Measurements from ENCODE around the gene SLC25A10. TPM values are rescaled to one million over a fixed set of nuclear protein-coding genes. Genes with fewer than 3 reads are reported as not detected.

The SLC25A10 gene
- 37.3 and 37.8 TPM in 2 replicates for total RNA-seq (2014; rRNA removed)
- polyA plus RNA-seq (2012) = 13.6 TPM

- peak; percentile 66 for DNase-seq (ENCODE audit: low read depth)
These were observed at the start of gene SLC25A10 for GRCh38 chr17:81711814-81712467. SLC25A10 (plus strand) TSS chr17:81712284; CDS start chr17:81712427, 143 bp downstream.

GRCh38 chr17:81664051-81664470 lies 48.0 kb upstream of the SLC25A10 start:
- no peak for DNase-seq (ENCODE audit: low read depth)

GRCh38 chr17:81665205-81666091 lies 46.6 kb upstream of the SLC25A10 start:
- DNase-seq (ENCODE audit: low read depth) = peak; percentile 26

GRCh38 chr17:81666092-81666341 lies 46.1 kb upstream of the SLC25A10 start:
- no peak for DNase-seq (ENCODE audit: low read depth)

GRCh38 chr17:81666342-81667191 lies 45.5 kb upstream of the SLC25A10 start, which contains the start of the genes CCDC137 and OXLD1:
CCDC137 (plus strand) TSS chr17:81666737; CDS start chr17:81666767, 30 bp downstream.
OXLD1 (minus strand) TSS chr17:81666605; CDS start chr17:81666577, 28 bp downstream.
- peak; percentile 92 for DNase-seq (ENCODE audit: low read depth)

GRCh38 chr17:81667754-81668153 lies 44.3 kb upstream of the SLC25A10 start:
- no peak for DNase-seq (ENCODE audit: low read depth)

GRCh38 chr17:81672504-81672903 lies 39.6 kb upstream of the SLC25A10 start:
- no peak for DNase-seq (ENCODE audit: low read depth)

GRCh38 chr17:81672954-81673353 lies 39.1 kb upstream of the SLC25A10 start:
- DNase-seq (ENCODE audit: low read depth) = no peak

GRCh38 chr17:81673561-81674258 lies 38.4 kb upstream of the SLC25A10 start:
- no peak for DNase-seq (ENCODE audit: low read depth)

GRCh38 chr17:81675515-81676221 lies 36.4 kb upstream of the SLC25A10 start:
- peak; percentile 15 for DNase-seq (ENCODE audit: low read depth)

- DNase-seq (ENCODE audit: low read depth) = no peak
These were observed 35.2 kb upstream of the SLC25A10 start for GRCh38 chr17:81676906-81677305.

GRCh38 chr17:81680150-81680549 lies 31.9 kb upstream of the SLC25A10 start:
- no peak for DNase-seq (ENCODE audit: low read depth)

GRCh38 chr17:81681672-81682071 lies 30.4 kb upstream of the SLC25A10 start:
- DNase-seq (ENCODE audit: low read depth) = no peak

GRCh38 chr17:81682565-81683207 lies 29.4 kb upstream of the SLC25A10 start:
- DNase-seq (ENCODE audit: low read depth) = no peak

- no peak for DNase-seq (ENCODE audit: low read depth)
These were observed 28.9 kb upstream of the SLC25A10 start for GRCh38 chr17:81683208-81683583.

- peak; percentile 99 for DNase-seq (ENCODE audit: low read depth)
These were observed 28.3 kb upstream of the SLC25A10 start, which contains the start of the genes ARL16 and HGS for GRCh38 chr17:81683584-81684441. ARL16 (minus strand) TSS chr17:81683797; CDS start chr17:81683753, 44 bp downstream. HGS (plus strand) TSS chr17:81684011; CDS start chr17:81684067, 56 bp downstream.

- peak; percentile 88 for DNase-seq (ENCODE audit: low read depth)
These were observed 27.6 kb upstream of the SLC25A10 start for GRCh38 chr17:81684442-81684911.

- DNase-seq (ENCODE audit: low read depth) = peak; percentile 87
These were observed 27.0 kb upstream of the SLC25A10 start for GRCh38 chr17:81685108-81685507.

- DNase-seq (ENCODE audit: low read depth) = no peak
These were observed 25.5 kb upstream of the SLC25A10 start for GRCh38 chr17:81686614-81687013.

All from LHCN-M2 (cell line).